ENCODE results near the gene GEMIN5.
"Not testable (repeated sequence)": the region's sequence is repeated elsewhere in the genome, so short reads cannot be mapped to it uniquely, and the experiment has no call there.

Gene GEMIN5

GRCh38 chr5:154937718-154938466 is at the start of gene GEMIN5:
Gene GEMIN5, minus strand, starts transcription at chr5:154938211. Its CDS starts 78 bp downstream, at chr5:154938133.
- peak; percentile 51 to 69 (median 66) for DNase-seq

- no peak for DNase-seq
Measured at GRCh38 chr5:154986151-154986550, 48.1 kb upstream of the GEMIN5 start.

- no peak for DNase-seq
Measured at GRCh38 chr5:154984946-154985516, 47.0 kb upstream of the GEMIN5 start.

GRCh38 chr5:154978294-154978693 is 40.3 kb upstream of the GEMIN5 start:
- not testable (repeated sequence) for DNase-seq

- no peak for DNase-seq
Measured at GRCh38 chr5:154977409-154977808, 39.4 kb upstream of the GEMIN5 start.

- not testable (repeated sequence) for DNase-seq
Measured at GRCh38 chr5:154976082-154976481, 38.1 kb upstream of the GEMIN5 start.

- no peak for DNase-seq
Measured at GRCh38 chr5:154972476-154973080, 34.6 kb upstream of the GEMIN5 start.

GRCh38 chr5:154971501-154971900 is 33.5 kb upstream of the GEMIN5 start:
- DNase-seq, result no peak

- DNase-seq, result no peak
Measured at GRCh38 chr5:154970759-154971158, 32.7 kb upstream of the GEMIN5 start.

GRCh38 chr5:154968953-154969352 is 30.9 kb upstream of the GEMIN5 start:
- DNase-seq, result no peak

- no peak for DNase-seq
Measured at GRCh38 chr5:154967421-154968024, 29.5 kb upstream of the GEMIN5 start.

- no peak for DNase-seq
Measured at GRCh38 chr5:154966874-154967273, 28.9 kb upstream of the GEMIN5 start.

- no peak for DNase-seq
Measured at GRCh38 chr5:154966081-154966841, 28.2 kb upstream of the GEMIN5 start.

GRCh38 chr5:154962494-154962893 is 24.5 kb upstream of the GEMIN5 start:
- no peak for DNase-seq

GRCh38 chr5:154956712-154957111 is 18.7 kb upstream of the GEMIN5 start:
- DNase-seq, result no peak

- DNase-seq, result no peak
Measured at GRCh38 chr5:154949781-154950180, 11.8 kb upstream of the GEMIN5 start.

GRCh38 chr5:154948313-154948712 is 10.3 kb upstream of the GEMIN5 start:
- no peak for DNase-seq

GRCh38 chr5:154947778-154948177 is 9.8 kb upstream of the GEMIN5 start:
- DNase-seq, result no peak

- DNase-seq, result no peak
Measured at GRCh38 chr5:154945695-154946301, 7.8 kb upstream of the GEMIN5 start.

- DNase-seq, result no peak
Measured at GRCh38 chr5:154944716-154945115, 6.7 kb upstream of the GEMIN5 start.

- no peak for DNase-seq
Measured at GRCh38 chr5:154943527-154943926, 5.5 kb upstream of the GEMIN5 start.

All from activated CD4-positive, CD25-positive, alpha-beta regulatory T cell (primary cell).